ENCODE measurements around the gene MEF2A.
"Not testable (repeated sequence)": the region's sequence is repeated elsewhere in the genome, so short reads cannot be mapped to it uniquely, and the experiment has no call there.

The MEF2A gene

DNA sequence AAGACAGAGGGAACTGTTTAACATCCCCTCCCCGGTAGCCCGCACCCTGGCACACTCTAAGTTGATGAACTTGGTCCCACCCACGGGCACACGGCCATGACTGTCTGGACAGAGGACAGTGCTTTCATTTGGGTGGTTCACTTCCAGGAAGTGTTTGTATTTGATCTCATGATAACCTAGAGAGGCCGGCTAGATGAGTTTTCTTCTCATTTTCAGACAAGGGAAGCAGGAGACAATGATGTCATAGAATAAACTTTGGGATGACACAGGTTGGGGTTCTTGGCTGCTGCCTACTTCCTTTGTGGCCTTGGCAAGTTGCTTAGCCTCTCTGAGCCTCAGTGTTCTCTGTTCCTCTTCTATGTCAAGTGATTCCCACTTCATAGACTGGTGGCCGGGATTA is 183.6 kb downstream of the MEF2A start:
- H3K9ac ChIP-seq (ENCODE audit: insufficient read length, low read depth): no peak overlapping the region
- no peaks in the 10 kb centered on the region for H3K9me3 ChIP-seq (ENCODE audit: insufficient read depth, low read length)
- H3K4me3 ChIP-seq (ENCODE audit: insufficient read length, low read depth): no peak overlapping the region
- TF ChIP-seq YY1 (IDR thresholded peaks at IDR 0.05; ENCODE audit: insufficient read depth, insufficient read length) (no peak), ZNF274 (IDR thresholded peaks at IDR 0.05; ENCODE audit: low read depth, low read length) (no peak), SUZ12 (IDR thresholded peaks at IDR 0.05; ENCODE audit: extremely low read depth, insufficient read depth, insufficient read length) (no peak)
- no peaks in the 10 kb centered on the region for H3K27me3 ChIP-seq (ENCODE audit: insufficient read depth, insufficient read length)
- no peaks in the 10 kb centered on the region for H3K4me1 ChIP-seq (ENCODE audit: insufficient read depth, insufficient read length)
- DNase-seq (ENCODE audit: low read depth, low spot score): no peak
- H3K36me3 ChIP-seq (ENCODE audit: insufficient read depth, insufficient read length, low read length): no peaks in the 10 kb centered on the region

DNA sequence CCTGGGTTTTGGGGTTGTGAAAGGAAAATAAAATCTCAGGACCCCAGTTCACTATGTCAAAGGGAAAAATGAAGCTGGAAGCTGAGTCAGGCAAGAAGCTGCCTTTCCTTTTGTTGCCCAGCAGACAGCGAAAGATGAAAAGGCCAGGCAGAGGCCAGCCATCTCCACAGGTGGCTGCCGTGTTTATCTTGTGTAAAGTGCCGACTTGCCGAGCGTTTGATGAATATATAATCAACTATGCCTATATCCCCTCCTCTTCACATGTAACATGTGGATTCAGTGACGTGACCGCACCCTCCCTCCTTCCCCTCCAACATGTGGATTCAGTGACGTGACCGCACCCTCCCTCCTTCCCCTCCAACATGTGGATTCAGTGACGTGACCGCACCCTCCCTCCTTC is 184.5 kb downstream of the MEF2A start:
- H3K4me1 ChIP-seq (ENCODE audit: insufficient read depth, insufficient read length); H3K27me3 ChIP-seq (ENCODE audit: insufficient read depth, insufficient read length); H3K4me3 ChIP-seq (ENCODE audit: insufficient read length, low read depth); DNase-seq (ENCODE audit: low read depth, low spot score); H3K9me3 ChIP-seq (ENCODE audit: insufficient read depth, low read length); H3K9ac ChIP-seq (ENCODE audit: insufficient read length, low read depth); H3K36me3 ChIP-seq (ENCODE audit: insufficient read depth, insufficient read length, low read length): not testable (repeated sequence)

DNA sequence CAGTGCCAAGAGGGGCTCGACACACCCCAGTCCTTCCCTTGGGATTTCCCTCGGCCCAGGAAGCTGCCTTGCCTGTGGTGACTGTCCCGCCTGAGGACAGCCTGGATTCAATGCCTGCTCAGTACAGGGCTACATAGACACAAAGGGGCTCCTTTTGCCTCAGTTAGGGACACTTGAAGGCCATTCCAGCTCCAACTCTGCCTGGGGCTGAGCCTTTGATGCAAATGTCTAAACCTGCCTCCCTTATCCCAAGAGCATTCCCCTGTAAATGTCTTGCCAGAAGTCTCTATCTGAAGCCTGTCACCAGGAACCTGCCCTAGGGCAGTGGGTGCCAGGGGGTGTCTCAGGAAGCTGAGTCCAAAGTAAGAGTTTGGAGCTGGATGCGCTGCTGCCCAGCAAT is 186.8 kb downstream of the MEF2A start:
- Histone ChIP-seq H3K9me3 (ENCODE audit: insufficient read depth, low read length) (no peaks in the 10 kb centered on the region), H3K36me3 (ENCODE audit: insufficient read depth, insufficient read length, low read length) (no peaks in the 10 kb centered on the region), H3K27me3 (ENCODE audit: insufficient read depth, insufficient read length) (no peaks in the 10 kb centered on the region), H3K4me3 (ENCODE audit: insufficient read length, low read depth) (no peak overlapping the region), H3K9ac (ENCODE audit: insufficient read length, low read depth) (no peak overlapping the region), H3K4me1 (ENCODE audit: insufficient read depth, insufficient read length) (no peaks in the 10 kb centered on the region)
- DNase-seq (ENCODE audit: low read depth, low spot score): no peak
- no peak for TF ChIP-seq ZNF274 (IDR thresholded peaks at IDR 0.05; ENCODE audit: low read depth, low read length)
- TF ChIP-seq YY1 (IDR thresholded peaks at IDR 0.05; ENCODE audit: insufficient read depth, insufficient read length): no peak
- no peak for TF ChIP-seq SUZ12 (IDR thresholded peaks at IDR 0.05; ENCODE audit: extremely low read depth, insufficient read depth, insufficient read length)

DNA sequence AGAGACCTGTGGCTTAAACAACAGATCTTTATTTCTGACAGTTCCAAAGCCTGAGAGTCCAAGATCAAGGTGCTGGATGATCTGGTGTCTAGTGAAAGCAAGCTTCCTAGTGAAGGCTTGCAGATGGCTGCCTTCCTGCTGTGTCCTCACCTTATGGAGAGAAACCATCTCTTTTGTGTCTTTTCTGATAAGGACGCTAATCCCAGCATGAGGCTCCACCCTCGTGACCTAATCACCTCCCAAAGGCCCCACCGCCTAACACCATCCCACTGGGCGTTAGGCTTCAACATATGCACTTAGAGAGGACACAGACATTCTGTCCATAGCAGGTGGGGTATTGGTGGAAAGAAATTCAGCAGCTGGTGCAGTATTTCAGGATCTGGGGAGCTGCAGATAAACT is 187.3 kb downstream of the MEF2A start:
- H3K9ac ChIP-seq (ENCODE audit: insufficient read length, low read depth): no peak overlapping the region
- H3K27me3 ChIP-seq (ENCODE audit: insufficient read depth, insufficient read length): no peaks in the 10 kb centered on the region
- H3K36me3 ChIP-seq (ENCODE audit: insufficient read depth, insufficient read length, low read length): no peaks in the 10 kb centered on the region
- no peak for DNase-seq (ENCODE audit: low read depth, low spot score)
- no peak for TF ChIP-seq ZNF274 (IDR thresholded peaks at IDR 0.05; ENCODE audit: low read depth, low read length)
- TF ChIP-seq SUZ12 (IDR thresholded peaks at IDR 0.05; ENCODE audit: extremely low read depth, insufficient read depth, insufficient read length): no peak
- TF ChIP-seq YY1 (IDR thresholded peaks at IDR 0.05; ENCODE audit: insufficient read depth, insufficient read length): no peak
- H3K4me1 ChIP-seq (ENCODE audit: insufficient read depth, insufficient read length): no peaks in the 10 kb centered on the region
- no peaks in the 10 kb centered on the region for H3K9me3 ChIP-seq (ENCODE audit: insufficient read depth, low read length)
- H3K4me3 ChIP-seq (ENCODE audit: insufficient read length, low read depth): no peak overlapping the region

DNA sequence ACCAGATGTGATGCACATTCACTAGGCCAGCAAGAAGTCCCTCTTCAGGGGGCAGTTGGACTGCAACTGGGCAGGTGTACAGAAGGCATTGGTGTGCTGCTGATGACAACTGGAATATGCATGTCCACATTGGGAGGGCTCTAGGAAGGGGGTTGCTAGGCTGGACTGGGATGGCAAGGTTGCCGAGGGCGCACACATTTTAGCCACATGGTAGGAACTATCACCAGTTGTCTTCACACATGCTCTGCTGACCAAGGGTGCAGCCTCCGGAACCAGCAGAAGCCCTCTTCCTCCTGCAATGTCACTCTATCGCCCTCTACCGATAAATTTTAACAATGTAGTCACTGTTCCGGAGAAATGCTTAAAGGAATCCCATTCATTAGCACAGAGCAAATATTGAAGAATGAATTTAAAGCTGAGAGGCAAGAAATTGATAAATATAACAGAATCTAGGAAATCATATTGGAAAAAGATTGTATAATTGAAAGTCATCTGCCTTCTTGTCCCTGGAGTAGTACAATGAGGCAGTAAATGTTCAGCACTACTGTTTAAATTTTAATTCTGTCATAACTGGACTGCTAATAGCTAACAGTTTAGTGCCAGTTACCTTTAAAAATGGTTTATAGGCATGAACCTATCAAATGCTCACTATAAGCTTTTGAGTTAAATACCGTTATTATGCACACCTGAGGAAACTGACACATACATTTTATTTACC is 190.1 kb downstream of the MEF2A start:
- peak; percentile 57 for DNase-seq (ENCODE audit: low read depth, low spot score)
- Histone ChIP-seq H3K27me3 (ENCODE audit: insufficient read depth, insufficient read length) (no peaks in the 10 kb centered on the region), H3K36me3 (ENCODE audit: insufficient read depth, insufficient read length, low read length) (no peaks in the 10 kb centered on the region), H3K4me1 (ENCODE audit: insufficient read depth, insufficient read length) (no peaks in the 10 kb centered on the region), H3K9ac (ENCODE audit: insufficient read length, low read depth) (no peak overlapping the region), H3K4me3 (ENCODE audit: insufficient read length, low read depth) (no peak overlapping the region), H3K9me3 (ENCODE audit: insufficient read depth, low read length) (no peaks in the 10 kb centered on the region)
- no peak for TF ChIP-seq SUZ12 (IDR thresholded peaks at IDR 0.05; ENCODE audit: extremely low read depth, insufficient read depth, insufficient read length)
- TF ChIP-seq ZNF274 (IDR thresholded peaks at IDR 0.05; ENCODE audit: low read depth, low read length): no peak
- no peak for TF ChIP-seq YY1 (IDR thresholded peaks at IDR 0.05; ENCODE audit: insufficient read depth, insufficient read length)

GRCh38 chr15:99762288-99762687 is 196.5 kb downstream of the MEF2A start:
- Histone ChIP-seq H3K36me3 (ENCODE audit: insufficient read depth, insufficient read length, low read length) (no peaks in the 10 kb centered on the region), H3K4me3 (ENCODE audit: insufficient read length, low read depth) (no peak overlapping the region), H3K27me3 (ENCODE audit: insufficient read depth, insufficient read length) (no peaks in the 10 kb centered on the region), H3K4me1 (ENCODE audit: insufficient read depth, insufficient read length) (no peaks in the 10 kb centered on the region), H3K9me3 (ENCODE audit: insufficient read depth, low read length) (no peaks in the 10 kb centered on the region), H3K9ac (ENCODE audit: insufficient read length, low read depth) (no peak overlapping the region)
- DNase-seq (ENCODE audit: low read depth, low spot score): no peak
- TF ChIP-seq ZNF274 (IDR thresholded peaks at IDR 0.05; ENCODE audit: low read depth, low read length) (no peak), SUZ12 (IDR thresholded peaks at IDR 0.05; ENCODE audit: extremely low read depth, insufficient read depth, insufficient read length) (no peak), YY1 (IDR thresholded peaks at IDR 0.05; ENCODE audit: insufficient read depth, insufficient read length) (no peak)

DNA sequence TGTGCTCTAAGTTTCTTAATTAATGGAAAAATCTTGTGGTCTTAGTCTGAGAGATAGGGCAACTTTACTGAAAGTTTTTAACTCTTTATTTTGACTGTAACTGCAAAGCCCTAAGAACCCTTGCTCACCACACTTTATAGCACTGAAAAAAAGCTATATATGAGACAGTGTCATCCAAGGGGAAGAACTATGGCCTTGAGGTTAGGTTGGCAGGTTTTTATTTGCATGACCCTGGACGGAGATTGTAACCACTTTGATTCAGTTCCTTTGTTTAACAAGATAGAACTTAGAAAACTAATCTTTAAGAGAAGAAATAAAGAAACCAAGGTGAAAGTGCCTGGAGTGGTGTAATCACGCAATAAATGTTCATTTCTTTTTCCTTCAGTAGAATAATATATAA is 198.0 kb downstream of the MEF2A start:
- H3K9ac ChIP-seq (ENCODE audit: insufficient read length, low read depth): no peak overlapping the region
- no peaks in the 10 kb centered on the region for H3K9me3 ChIP-seq (ENCODE audit: insufficient read depth, low read length)
- no peaks in the 10 kb centered on the region for H3K27me3 ChIP-seq (ENCODE audit: insufficient read depth, insufficient read length)
- no peak for TF ChIP-seq ZNF274 (IDR thresholded peaks at IDR 0.05; ENCODE audit: low read depth, low read length)
- TF ChIP-seq SUZ12 (IDR thresholded peaks at IDR 0.05; ENCODE audit: extremely low read depth, insufficient read depth, insufficient read length): no peak
- TF ChIP-seq YY1 (IDR thresholded peaks at IDR 0.05; ENCODE audit: insufficient read depth, insufficient read length): no peak
- DNase-seq (ENCODE audit: low read depth, low spot score): no peak
- no peak overlapping the region for H3K4me3 ChIP-seq (ENCODE audit: insufficient read length, low read depth)
- H3K4me1 ChIP-seq (ENCODE audit: insufficient read depth, insufficient read length): no peaks in the 10 kb centered on the region
- no peaks in the 10 kb centered on the region for H3K36me3 ChIP-seq (ENCODE audit: insufficient read depth, insufficient read length, low read length)

Data from NT2/D1 (cell line).